CD14-positive monocyte (primary cell): ENCODE data around the gene TTC19. TPM values are rescaled to one million over a fixed set of nuclear protein-coding genes. Genes with fewer than 3 reads are reported as not detected.

ENCODE experiments used
- DNase-seq, 3 donors: peaks; one replicate each; pipeline ENCODE4 v3.0.0-alpha.2; 2011 to 2022
- H2AFZ ChIP-seq: 2 replicates; pipeline ENCODE4 v1.6.0; 2012; ENCODE audit warnings: mild to moderate bottlenecking, low read depth, low read length, inconsistent platforms; ENCODE audit not compliant: insufficient read depth, poor library complexity, severe bottlenecking
- H3K27ac ChIP-seq, 2 donors: 1 replicate in 1 of 2; 2 replicates in 1 of 2; pipeline ENCODE4 v1.5.1; 2012 to 2013; ENCODE audit warnings: low read length in 2 of 2, control low read depth in 1 of 2, inconsistent platforms in 1 of 2, low read depth in 1 of 2, mild to moderate bottlenecking in 1 of 2
- H3K27me3 ChIP-seq, 2 donors: one replicate each; pipeline versions ENCODE4 v1.6.0 to v1.6.1; 2011 to 2013; ENCODE audit warnings: low read length in 2 of 2; ENCODE audit not compliant: control insufficient read depth in 2 of 2, insufficient read depth in 2 of 2
- H3K36me3 ChIP-seq, 2 donors: replicated peaks in 1 of 2; 1 replicate in 1 of 2; 2 replicates in 1 of 2; pipeline versions ENCODE4 v1.5.1 to v1.6.1; 2012 to 2013; ENCODE audit warnings: low read length in 2 of 2, control low read depth in 1 of 2, inconsistent platforms in 1 of 2, mild to moderate bottlenecking in 1 of 2; ENCODE audit not compliant: insufficient read depth in 2 of 2, control insufficient read depth in 1 of 2
- H3K4me1 ChIP-seq, 2 donors: 1 replicate in 1 of 2; 2 replicates in 1 of 2; pipeline versions ENCODE4 v1.5.1 to v1.6.1; 2012 to 2013; ENCODE audit warnings: low read length in 2 of 2, control low read depth in 1 of 2, inconsistent platforms in 1 of 2, mild to moderate bottlenecking in 1 of 2, moderate library complexity in 1 of 2; ENCODE audit not compliant: insufficient read depth in 2 of 2, control insufficient read depth in 1 of 2
- H3K4me2 ChIP-seq: replicated peaks from 2 replicates; pipeline ENCODE3; 2012; ENCODE audit warnings: low read length, moderate library complexity, mild to moderate bottlenecking; ENCODE audit not compliant: poor library complexity, severe bottlenecking; ENCODE audit errors: extremely low read depth
- H3K4me3 ChIP-seq, 3 experiments: fragments of 200-600 bp in 1 of 3; sonication (generic) in 1 of 3; replicated peaks in 1 of 3; 1 replicate in 2 of 3; 2 replicates in 1 of 3; pipeline ENCODE4 v1.5.1; 2011 to 2013; ENCODE audit warnings: low read length in 3 of 3, mild to moderate bottlenecking in 3 of 3, control low read depth in 2 of 3, low read depth in 2 of 3, inconsistent platforms in 1 of 3, moderate library complexity in 1 of 3
- H3K79me2 ChIP-seq: 2 replicates; pipeline ENCODE4 v1.6.0; 2012; ENCODE audit warnings: mild to moderate bottlenecking, control low read depth, inconsistent platforms, low read length, moderate library complexity; ENCODE audit not compliant: insufficient read depth
- H3K9ac ChIP-seq: 2 replicates; pipeline ENCODE4 v1.6.0; 2017; ENCODE audit warnings: low read length, mild to moderate bottlenecking; ENCODE audit not compliant: insufficient read depth, poor library complexity, severe bottlenecking
- H3K9me3 ChIP-seq, 2 donors: replicated peaks in 1 of 2; 1 replicate in 1 of 2; 2 replicates in 1 of 2; pipeline versions ENCODE4 v1.5.1 to v1.6.1; 2012 to 2013; ENCODE audit warnings: low read length in 2 of 2, control low read depth in 1 of 2; ENCODE audit not compliant: control insufficient read depth in 1 of 2, insufficient read depth in 1 of 2
- H4K20me1 ChIP-seq: 2 replicates; pipeline ENCODE4 v1.6.0; 2012; ENCODE audit warnings: mild to moderate bottlenecking, low read length, control low read depth, moderate library complexity; ENCODE audit not compliant: insufficient read depth
- H3K27ac Mint-ChIP-seq, 7 donors: one replicate each; pipeline ENCODE4 v1.8.0; 2020; ENCODE audit warnings: mild to moderate bottlenecking in 7 of 7, mixed read lengths in 7 of 7, moderate library complexity in 6 of 7, inconsistent platforms in 2 of 7
- H3K27me3 Mint-ChIP-seq, 3 donors: one replicate each; pipeline ENCODE4 v1.8.0; 2021 to 2022; ENCODE audit warnings: low read depth in 3 of 3, mild to moderate bottlenecking in 3 of 3, mixed read lengths in 3 of 3, moderate library complexity in 3 of 3, inconsistent platforms in 1 of 3
- H3K36me3 Mint-ChIP-seq, 2 donors: one replicate each; pipeline ENCODE4 v1.8.0; 2020; ENCODE audit warnings: mixed read lengths in 2 of 2, inconsistent platforms in 1 of 2, mild to moderate bottlenecking in 1 of 2
- H3K4me1 Mint-ChIP-seq: one replicate; pipeline ENCODE4 v1.8.0; 2020; ENCODE audit warnings: mild to moderate bottlenecking, mixed read lengths
- H3K4me3 Mint-ChIP-seq, 2 donors: one replicate each; pipeline ENCODE4 v1.8.0; 2020; ENCODE audit warnings: mild to moderate bottlenecking in 2 of 2, mixed read lengths in 2 of 2, moderate library complexity in 1 of 2
- H3K9me3 Mint-ChIP-seq, 7 donors: one replicate each; pipeline ENCODE4 v1.8.0; 2020 to 2022; ENCODE audit warnings: mixed read lengths in 7 of 7, mild to moderate bottlenecking in 6 of 7, moderate library complexity in 6 of 7, inconsistent platforms in 2 of 7
- WGBS: methylation state at CpG from one replicate; pipeline ENCODE4 v1.1.5; 2013; ENCODE audit warnings: missing lambda C conversion rate; ENCODE audit not compliant: insufficient coverage; 5-methylcytosine and 5-hydroxymethylcytosine counted together
- intact Hi-C, 2 donors: fragments of 100-400 bp; cut with micrococcal nuclease; formaldehyde crosslinking; loops; one replicate each; pipeline versions ENCODE4 v1.15.0 to v1.15.1; 2023
- polyA plus RNA-seq, 3 donors: library from polyadenylated mRNA; depleted of rRNA in 1 of 3; unstranded in 2 of 3; stranded (reverse) in 1 of 3; fragments of 300-500 nt in 2 of 3; fragments of >200 nt in 1 of 3; fragmentation: Illumina TruSeq in 2 of 3; gene quantifications; 1 replicate in 2 of 3; 2 replicates in 1 of 3; pipeline ENCODE4 v1.2.3, GENCODE V29; 2012 to 2021
- TF ChIP-seq, protein P1 (sequence below): fragments of 200-600 bp; IDR thresholded peaks from one replicate; pipeline ENCODE4 v1.8.0; 2022; ENCODE audit warnings: antibody characterized with exemption, mild to moderate bottlenecking

The TTC19 gene
- polyA plus RNA-seq, 3 donors: 7.6 to 22.2 (median 20.6) TPM

DNA sequence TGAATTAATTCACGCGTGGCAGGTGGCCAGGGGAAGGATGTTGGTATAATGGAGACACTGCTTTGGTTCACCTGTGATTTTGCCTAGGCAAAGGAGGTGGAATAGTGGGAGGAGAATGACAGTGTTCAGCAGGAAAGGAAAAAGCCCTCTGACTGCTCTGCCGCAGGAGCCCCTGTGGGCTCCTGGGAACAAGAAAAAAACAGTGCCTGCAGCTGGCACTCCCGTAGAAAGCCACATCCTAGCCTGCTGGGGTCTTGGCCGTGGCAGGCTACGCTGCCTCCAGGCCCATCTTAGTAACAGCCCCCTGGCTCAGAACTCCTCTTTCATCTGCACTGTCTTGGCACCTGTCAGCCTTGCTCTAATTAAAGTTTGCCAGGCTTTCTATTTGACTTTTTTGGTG, 34.1 kb upstream of the TTC19 start:
- Mint-ChIP-seq H3K9me3 (no peaks in the 10 kb centered on the region), H3K36me3 (peaks cover 8 to 12% of the 10 kb centered on the region in 2 donors), H3K4me3 (peak overlapping the region in 1 of 2 donors; percentile 91), H3K27ac (peak overlapping the region; percentile 87 to 97 (median 93)), H3K27me3 (peaks cover 0 to 2% (median 0%) of the 10 kb centered on the region in 3 donors), H3K4me1 (peaks cover 38% of the 10 kb centered on the region)
- H3K9ac ChIP-seq: peak overlapping the region; percentile 59
- TF ChIP-seq, protein P1, sequence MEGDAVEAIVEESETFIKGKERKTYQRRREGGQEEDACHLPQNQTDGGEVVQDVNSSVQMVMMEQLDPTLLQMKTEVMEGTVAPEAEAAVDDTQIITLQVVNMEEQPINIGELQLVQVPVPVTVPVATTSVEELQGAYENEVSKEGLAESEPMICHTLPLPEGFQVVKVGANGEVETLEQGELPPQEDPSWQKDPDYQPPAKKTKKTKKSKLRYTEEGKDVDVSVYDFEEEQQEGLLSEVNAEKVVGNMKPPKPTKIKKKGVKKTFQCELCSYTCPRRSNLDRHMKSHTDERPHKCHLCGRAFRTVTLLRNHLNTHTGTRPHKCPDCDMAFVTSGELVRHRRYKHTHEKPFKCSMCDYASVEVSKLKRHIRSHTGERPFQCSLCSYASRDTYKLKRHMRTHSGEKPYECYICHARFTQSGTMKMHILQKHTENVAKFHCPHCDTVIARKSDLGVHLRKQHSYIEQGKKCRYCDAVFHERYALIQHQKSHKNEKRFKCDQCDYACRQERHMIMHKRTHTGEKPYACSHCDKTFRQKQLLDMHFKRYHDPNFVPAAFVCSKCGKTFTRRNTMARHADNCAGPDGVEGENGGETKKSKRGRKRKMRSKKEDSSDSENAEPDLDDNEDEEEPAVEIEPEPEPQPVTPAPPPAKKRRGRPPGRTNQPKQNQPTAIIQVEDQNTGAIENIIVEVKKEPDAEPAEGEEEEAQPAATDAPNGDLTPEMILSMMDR: no peak
- H3K4me2 ChIP-seq: peak overlapping the region; percentile 73
- H2AFZ ChIP-seq: peak overlapping the region; percentile 78
- H3K79me2 ChIP-seq: peaks cover 12% of the 10 kb centered on the region
- no peaks in the 10 kb centered on the region for H3K9me3 ChIP-seq
- H3K27me3 ChIP-seq: no peaks in the 10 kb centered on the region
- peak overlapping the region in 1 of 3 experiments; percentile 64 for H3K4me3 ChIP-seq
- peaks cover 0 to 7% of the 10 kb centered on the region in 2 donors for H3K36me3 ChIP-seq
- H4K20me1 ChIP-seq: no peaks in the 10 kb centered on the region
- H3K27ac ChIP-seq: peak overlapping the region; percentile 86 to 88
- intact Hi-C loops: no loop called here
- 37% methylated on average over 6 of the region's 6 CpGs for WGBS
- H3K4me1 ChIP-seq: peaks cover 24 to 37% of the 10 kb centered on the region in 2 donors
- DNase-seq: no peak

DNA sequence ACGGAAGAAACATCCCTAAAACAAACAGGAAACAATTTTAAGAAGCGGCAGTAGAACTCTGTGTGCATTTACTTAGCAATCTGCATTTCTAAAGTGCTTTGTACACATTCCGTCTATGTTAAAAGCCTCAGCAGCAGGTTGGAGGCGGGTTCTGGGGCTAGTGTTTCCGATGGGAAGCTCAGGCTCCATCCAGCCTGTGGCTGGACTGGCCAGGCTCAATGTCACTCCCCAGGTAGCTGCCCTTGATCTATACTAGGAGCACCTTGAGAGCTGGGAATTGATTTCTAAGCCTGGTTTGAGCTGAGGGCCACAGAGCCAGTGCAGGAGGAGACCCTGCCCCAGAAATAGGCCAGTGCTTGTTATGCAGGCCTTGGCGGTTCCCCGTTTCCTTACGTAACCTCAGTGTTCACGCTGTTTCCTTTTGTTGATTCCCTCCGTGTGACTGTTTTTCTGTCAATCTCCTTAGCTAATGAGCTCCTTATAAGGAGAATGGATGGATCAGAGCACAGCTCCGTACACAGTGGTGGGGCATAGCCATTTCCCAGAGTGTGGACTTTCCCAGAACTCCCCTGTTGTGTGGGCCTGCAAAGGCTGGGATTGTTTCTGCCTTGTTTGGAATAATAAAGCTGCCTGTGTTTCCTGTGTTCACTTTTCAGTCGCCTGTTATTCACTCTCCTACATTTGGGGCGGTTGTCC, 33.3 kb upstream of the TTC19 start:
- H2AFZ ChIP-seq: peak overlapping the region; percentile 78

More for the DNA sequence above, 33.3 kb upstream of the TTC19 start:
- peak overlapping the region; percentile 73 for H3K4me2 ChIP-seq
- Mint-ChIP-seq H3K4me3 (peak overlapping the region; percentile 64 to 91), H3K27ac (peak overlapping the region; percentile 87 to 97 (median 93)), H3K36me3 (peaks cover 8 to 12% of the 10 kb centered on the region in 2 donors), H3K4me1 (peaks cover 44% of the 10 kb centered on the region), H3K9me3 (no peaks in the 10 kb centered on the region), H3K27me3 (peaks cover 0 to 2% (median 0%) of the 10 kb centered on the region in 3 donors)
- 5% methylated on average over 7 of the region's 13 CpGs for WGBS
- peak; percentile 41 to 67 (median 48) for DNase-seq
- peak overlapping the region; percentile 1 to 64 (median 8) for H3K4me3 ChIP-seq
- intact Hi-C loops: no loop called here
- H3K9me3 ChIP-seq: no peaks in the 10 kb centered on the region
- no peaks in the 10 kb centered on the region for H3K27me3 ChIP-seq
- peaks cover 32 to 45% of the 10 kb centered on the region in 2 donors for H3K4me1 ChIP-seq
- H4K20me1 ChIP-seq: no peaks in the 10 kb centered on the region
- TF ChIP-seq, protein P1: no peak
- peaks cover 0 to 7% of the 10 kb centered on the region in 2 donors for H3K36me3 ChIP-seq
- H3K27ac ChIP-seq: peak overlapping the region; percentile 86 to 88
- H3K79me2 ChIP-seq: peaks cover 12% of the 10 kb centered on the region
- peak overlapping the region; percentile 59 for H3K9ac ChIP-seq
